ENCODE data around the gene PARD3B.

The PARD3B gene

DNA sequence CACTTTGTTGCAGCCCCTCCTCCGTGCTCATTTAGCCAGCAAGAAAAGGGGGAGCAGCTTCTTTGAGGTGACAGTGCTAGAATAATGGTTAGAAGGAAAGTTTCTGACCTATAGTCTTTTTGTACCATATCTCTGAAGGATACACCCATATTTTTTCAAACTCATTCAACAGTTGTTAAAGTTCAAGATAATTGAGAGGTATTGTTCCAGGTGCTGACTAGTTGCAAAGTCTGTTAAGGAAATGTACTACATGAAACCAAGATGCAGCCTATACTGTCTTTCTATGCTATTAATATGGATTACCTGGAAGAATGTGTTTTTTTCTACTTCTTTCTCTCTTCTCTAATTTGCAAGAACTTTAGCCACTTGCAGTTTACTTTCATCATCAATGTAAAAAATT is 495.0 kb downstream of the PARD3B start:
- H3K4me3 ChIP-seq (ENCODE audit: low read depth in 1 of 2, low read length in 2 of 2) = no peak overlapping the region
- H3K9me3 ChIP-seq (ENCODE audit: insufficient read depth, low read length, severe bottlenecking) = no peaks in the 10 kb centered on the region
- no peak for DNase-seq
- no peak overlapping the region for H3K9ac ChIP-seq (ENCODE audit: low read depth, low read length)
- no peak overlapping the region for H3K27ac ChIP-seq (ENCODE audit: low read length)
- H3K27me3 ChIP-seq (ENCODE audit: insufficient read depth, low read length, poor library complexity) = no peaks in the 10 kb centered on the region
- no peaks in the 10 kb centered on the region for H3K4me1 ChIP-seq (ENCODE audit: insufficient read depth, low read length)
- no peak overlapping the region for H2AFZ ChIP-seq (ENCODE audit: low read depth, low read length)
- H3K79me2 ChIP-seq (ENCODE audit: insufficient read depth, low read length) = no peaks in the 10 kb centered on the region
- H4K20me1 ChIP-seq (ENCODE audit: insufficient read depth, low read length) = no peaks in the 10 kb centered on the region
- no peak for ATAC-seq (ENCODE audit: insufficient read depth, low read depth)
- no peak for TF ChIP-seq EZH2 (IDR thresholded peaks at IDR 0.05; ENCODE audit: borderline replicate concordance, low read depth, low read length, severe bottlenecking)
- TF ChIP-seq, protein P1, sequence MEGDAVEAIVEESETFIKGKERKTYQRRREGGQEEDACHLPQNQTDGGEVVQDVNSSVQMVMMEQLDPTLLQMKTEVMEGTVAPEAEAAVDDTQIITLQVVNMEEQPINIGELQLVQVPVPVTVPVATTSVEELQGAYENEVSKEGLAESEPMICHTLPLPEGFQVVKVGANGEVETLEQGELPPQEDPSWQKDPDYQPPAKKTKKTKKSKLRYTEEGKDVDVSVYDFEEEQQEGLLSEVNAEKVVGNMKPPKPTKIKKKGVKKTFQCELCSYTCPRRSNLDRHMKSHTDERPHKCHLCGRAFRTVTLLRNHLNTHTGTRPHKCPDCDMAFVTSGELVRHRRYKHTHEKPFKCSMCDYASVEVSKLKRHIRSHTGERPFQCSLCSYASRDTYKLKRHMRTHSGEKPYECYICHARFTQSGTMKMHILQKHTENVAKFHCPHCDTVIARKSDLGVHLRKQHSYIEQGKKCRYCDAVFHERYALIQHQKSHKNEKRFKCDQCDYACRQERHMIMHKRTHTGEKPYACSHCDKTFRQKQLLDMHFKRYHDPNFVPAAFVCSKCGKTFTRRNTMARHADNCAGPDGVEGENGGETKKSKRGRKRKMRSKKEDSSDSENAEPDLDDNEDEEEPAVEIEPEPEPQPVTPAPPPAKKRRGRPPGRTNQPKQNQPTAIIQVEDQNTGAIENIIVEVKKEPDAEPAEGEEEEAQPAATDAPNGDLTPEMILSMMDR (IDR thresholded peaks at IDR 0.05; ENCODE audit: borderline replicate concordance, extremely low read depth, low read length, poor library complexity, severe bottlenecking) = no peak
- no peak overlapping the region for H3K4me2 ChIP-seq (ENCODE audit: insufficient read depth, low read length)
- H3K36me3 ChIP-seq (ENCODE audit: insufficient read depth, low read length) = no peaks in the 10 kb centered on the region

GRCh38 chr2:205041472-205042130 is 496.3 kb downstream of the PARD3B start:
- H3K27me3 ChIP-seq (ENCODE audit: insufficient read depth, low read length, poor library complexity) = no peaks in the 10 kb centered on the region
- H3K27ac ChIP-seq (ENCODE audit: low read length) = no peak overlapping the region
- no peaks in the 10 kb centered on the region for H3K36me3 ChIP-seq (ENCODE audit: insufficient read depth, low read length)
- DNase-seq (no peak), ATAC-seq (ENCODE audit: insufficient read depth, low read depth) (no peak)
- TF ChIP-seq, protein P1 (IDR thresholded peaks at IDR 0.05; ENCODE audit: borderline replicate concordance, extremely low read depth, low read length, poor library complexity, severe bottlenecking) = no peak
- no peak for TF ChIP-seq EZH2 (IDR thresholded peaks at IDR 0.05; ENCODE audit: borderline replicate concordance, low read depth, low read length, severe bottlenecking)
- no peak overlapping the region for H3K9ac ChIP-seq (ENCODE audit: low read depth, low read length)
- H2AFZ ChIP-seq (ENCODE audit: low read depth, low read length) = no peak overlapping the region
- no peak overlapping the region for H3K4me3 ChIP-seq (ENCODE audit: low read depth in 1 of 2, low read length in 2 of 2)
- H3K79me2 ChIP-seq (ENCODE audit: insufficient read depth, low read length) = no peaks in the 10 kb centered on the region
- no peak overlapping the region for H3K4me2 ChIP-seq (ENCODE audit: insufficient read depth, low read length)
- no peaks in the 10 kb centered on the region for H3K9me3 ChIP-seq (ENCODE audit: insufficient read depth, low read length, severe bottlenecking)
- H4K20me1 ChIP-seq (ENCODE audit: insufficient read depth, low read length) = no peaks in the 10 kb centered on the region
- no peaks in the 10 kb centered on the region for H3K4me1 ChIP-seq (ENCODE audit: insufficient read depth, low read length)

- Histone ChIP-seq H3K4me2 (ENCODE audit: insufficient read depth, low read length) (no peak overlapping the region), H2AFZ (ENCODE audit: low read depth, low read length) (no peak overlapping the region)
Observed at GRCh38 chr2:205043285-205043684, 498.0 kb downstream of the PARD3B start.

More at GRCh38 chr2:205043285-205043684, 498.0 kb downstream of the PARD3B start:
- Histone ChIP-seq H3K4me1 (ENCODE audit: insufficient read depth, low read length) (no peaks in the 10 kb centered on the region), H4K20me1 (ENCODE audit: insufficient read depth, low read length) (no peaks in the 10 kb centered on the region), H3K79me2 (ENCODE audit: insufficient read depth, low read length) (no peaks in the 10 kb centered on the region), H3K9me3 (ENCODE audit: insufficient read depth, low read length, severe bottlenecking) (no peaks in the 10 kb centered on the region), H3K4me3 (ENCODE audit: low read depth in 1 of 2, low read length in 2 of 2) (no peak overlapping the region), H3K27me3 (ENCODE audit: insufficient read depth, low read length, poor library complexity) (no peaks in the 10 kb centered on the region), H3K9ac (ENCODE audit: low read depth, low read length) (no peak overlapping the region), H3K27ac (ENCODE audit: low read length) (no peak overlapping the region), H3K36me3 (ENCODE audit: insufficient read depth, low read length) (no peaks in the 10 kb centered on the region)
- ATAC-seq (ENCODE audit: insufficient read depth, low read depth) = no peak
- no peak for DNase-seq
- TF ChIP-seq, protein P1 (IDR thresholded peaks at IDR 0.05; ENCODE audit: borderline replicate concordance, extremely low read depth, low read length, poor library complexity, severe bottlenecking) = no peak
- no peak for TF ChIP-seq EZH2 (IDR thresholded peaks at IDR 0.05; ENCODE audit: borderline replicate concordance, low read depth, low read length, severe bottlenecking)

All from DND-41 (cell line).